ENCODE measurements around the gene NSMCE3. TPM values are rescaled to one million over a fixed set of nuclear protein-coding genes. Genes with fewer than 3 reads are reported as not detected.
A peak's percentile ranks its signal among the peaks of the same experiment; 100 is the strongest.

Gene NSMCE3
- total and polyA plus RNA-seq, 9 of the 15 experiments (the other 6 are each of a cell fraction or from before 2014, with no cell fraction given), result 0.92 to 8.4 (median 5.4) TPM

DNA sequence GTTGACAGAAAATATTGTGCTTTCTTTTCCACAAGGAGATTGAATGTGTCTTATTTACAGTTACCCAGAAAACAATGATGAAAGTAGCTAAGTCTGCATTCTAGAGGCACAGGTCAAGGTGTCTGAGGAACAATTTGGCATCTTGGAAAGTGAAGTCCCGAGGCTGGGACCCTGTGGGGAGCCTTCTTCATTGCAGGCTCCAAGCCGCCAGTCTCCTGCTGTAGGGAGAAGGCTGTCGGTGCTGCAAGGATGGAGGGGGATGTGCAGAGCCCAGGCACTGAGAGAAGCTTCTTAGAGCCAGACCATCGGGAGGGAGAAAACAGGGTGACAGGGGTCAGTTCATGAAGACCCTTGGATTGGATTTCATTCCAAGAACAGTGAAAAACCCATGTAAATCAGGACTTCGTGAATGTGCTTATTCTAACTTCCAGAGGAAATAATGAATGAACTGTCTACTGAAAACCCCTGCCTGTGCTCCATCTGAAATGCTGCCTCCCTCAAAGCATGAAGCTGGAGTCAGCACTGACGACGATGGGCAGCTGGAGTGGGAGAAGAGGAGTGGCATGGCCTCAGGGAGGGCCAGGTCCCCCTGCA lies 25.2 kb upstream of the NSMCE3 start:
- Histone ChIP-seq H3K27me3 (ENCODE audit: control insufficient read depth in 2 of 2, insufficient read depth in 2 of 2, low read length in 2 of 2) (peaks cover 5 to 15% of the 10 kb centered on the region in 2 experiments; a peak in 3 of 5 replicates), H3K4me2 (ENCODE audit: insufficient read depth, low read length) (no peak overlapping the region), H3K9me3 (replicated peaks; ENCODE audit: control insufficient read depth, insufficient read depth, low read depth, low read length) (no peaks in the 10 kb centered on the region), H3K9me1 (ENCODE audit: control insufficient read depth, insufficient read depth, low read length) (no peaks in the 10 kb centered on the region), H4K20me1 (replicated peaks; ENCODE audit: control insufficient read depth, insufficient read depth, low read length) (no peaks in the 10 kb centered on the region), H3K79me2 (ENCODE audit: control insufficient read depth, insufficient read depth, low read length) (no peaks in the 10 kb centered on the region), H3K27ac (ENCODE audit: extremely low read depth, low read depth, low read length) (no peak overlapping the region), H3K4me1 (replicated peaks in 1 of 2; ENCODE audit: control insufficient read depth in 2 of 2, insufficient read depth in 2 of 2, low read length in 2 of 2) (no peaks in the 10 kb centered on the region; a peak in 1 of 5 replicates), H3K4me3 (no peak overlapping the region), H2AFZ (ENCODE audit: low read depth, low read length) (no peak overlapping the region), H3K9ac (ENCODE audit: insufficient read depth in 1 of 2, low read depth in 2 of 2, low read length in 2 of 2) (no peak overlapping the region), H3K36me3 (ENCODE audit: control insufficient read depth, insufficient read depth, low read length) (no peaks in the 10 kb centered on the region)
- no peak for TF ChIP-seq KAT7 (CRISPR knock-in tag; IDR thresholded peaks at IDR 0.05; ENCODE audit: borderline replicate concordance)
- intact Hi-C loops (cut with micrococcal nuclease), result no loop called here
- FAIRE-seq, result no peak
- 0% methylated on average over 6 of the region's 7 CpGs for WGBS (ENCODE audit: insufficient coverage, low coverage, missing lambda C conversion rate)
- no peak for ATAC-seq
- BruUV-seq (replicated peaks), result no TSS peak
- ChIA-PET CTCF (ENCODE audit: low intra/inter-chr PET ratio) (no interaction called here), POLR2A (no interaction called here)
- in situ Hi-C loops (cut with MboI), result no loop called here
- DNase-seq (ENCODE audit: extremely low read depth in 1 of 4, low spot score in 3 of 4), result no peak

DNA sequence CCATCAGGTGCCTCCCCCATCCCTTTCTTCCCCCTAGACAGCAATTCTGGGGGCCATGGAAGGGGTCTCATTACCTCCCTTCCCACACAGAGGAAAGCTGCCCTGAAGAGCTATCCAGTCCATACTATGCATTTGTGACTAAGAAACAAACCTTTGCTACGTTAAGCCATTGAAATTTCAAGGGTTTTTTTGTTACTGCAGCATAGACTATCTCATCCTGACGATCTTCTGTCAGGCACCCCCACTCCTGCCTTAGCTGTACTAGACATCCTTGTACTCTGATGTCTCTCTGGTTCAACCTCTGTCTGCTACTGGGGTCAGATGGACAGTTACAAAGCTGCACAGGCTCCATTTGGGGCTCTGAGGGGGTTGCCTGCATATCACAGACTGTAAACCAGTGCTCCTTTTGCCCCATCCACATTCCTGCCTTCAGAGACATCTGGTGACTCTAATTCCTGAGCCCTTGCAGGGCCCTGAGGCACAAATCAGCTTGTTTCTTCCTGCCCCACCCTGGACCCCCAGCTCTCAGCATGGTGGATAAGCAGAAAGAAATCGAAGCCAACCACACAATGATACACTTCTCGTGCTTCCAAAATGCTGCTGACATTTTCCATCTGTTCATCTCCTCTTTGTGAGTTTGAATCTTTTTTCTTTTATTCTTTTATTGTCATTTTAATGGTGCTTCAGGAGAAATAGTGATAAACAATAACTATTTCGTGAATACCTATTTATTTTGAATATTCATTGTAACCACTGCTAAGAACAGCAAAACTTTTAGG lies 21.6 kb upstream of the NSMCE3 start:
- no peaks in the 10 kb centered on the region for H3K9me1 ChIP-seq (ENCODE audit: control insufficient read depth, insufficient read depth, low read length)
- no peak overlapping the region for H3K27ac ChIP-seq (ENCODE audit: extremely low read depth, low read depth, low read length)
- H3K9ac ChIP-seq (ENCODE audit: insufficient read depth in 1 of 2, low read depth in 2 of 2, low read length in 2 of 2), result no peak overlapping the region
- H3K27me3 ChIP-seq (ENCODE audit: control insufficient read depth in 2 of 2, insufficient read depth in 2 of 2, low read length in 2 of 2), result peaks cover 15 to 22% of the 10 kb centered on the region in 2 experiments
- BruUV-seq (replicated peaks), result no TSS peak
- no peaks in the 10 kb centered on the region for H3K36me3 ChIP-seq (ENCODE audit: control insufficient read depth, insufficient read depth, low read length)
- no peak overlapping the region for H3K4me3 ChIP-seq
- WGBS (ENCODE audit: insufficient coverage, low coverage, missing lambda C conversion rate), result 1% methylated on average over 5 of the region's 5 CpGs
- FAIRE-seq (no peak), ATAC-seq (no peak), DNase-seq (ENCODE audit: extremely low read depth in 1 of 4, low spot score in 3 of 4) (no peak)
- in situ Hi-C loops (cut with MboI) (no loop called here), intact Hi-C loops (cut with micrococcal nuclease) (no loop called here)
- TF ChIP-seq ZNF282 (CRISPR knock-in tag; IDR thresholded peaks at IDR 0.05) (no peak), RFX1 (IDR thresholded peaks at IDR 0.05) (no peak), ZNF12 (CRISPR knock-in tag; IDR thresholded peaks at IDR 0.05) (peak; percentile 92)
- ChIA-PET CTCF (ENCODE audit: low intra/inter-chr PET ratio) (no interaction called here), POLR2A (interaction anchor here (1.3 kb wide), 1 partner anchor 11 kb away, joined by 4 read pairs; no protein-coding TSS in a partner anchor)
- no peaks in the 10 kb centered on the region for H3K9me3 ChIP-seq (replicated peaks; ENCODE audit: control insufficient read depth, insufficient read depth, low read depth, low read length)
- no peaks in the 10 kb centered on the region for H4K20me1 ChIP-seq (replicated peaks; ENCODE audit: control insufficient read depth, insufficient read depth, low read length)
- no peaks in the 10 kb centered on the region for H3K79me2 ChIP-seq (ENCODE audit: control insufficient read depth, insufficient read depth, low read length)
- H2AFZ ChIP-seq (ENCODE audit: low read depth, low read length), result no peak overlapping the region
- H3K4me1 ChIP-seq (replicated peaks in 1 of 2; ENCODE audit: control insufficient read depth in 2 of 2, insufficient read depth in 2 of 2, low read length in 2 of 2), result no peaks in the 10 kb centered on the region; a peak in 1 of 5 replicates
- no peak overlapping the region for H3K4me2 ChIP-seq (ENCODE audit: insufficient read depth, low read length)

All from K562 (cell line).